Esophagus muscularis mucosa (tissue), 4 donors: ENCODE data around the gene ANK3. TPM values are rescaled to one million over a fixed set of nuclear protein-coding genes. Genes with fewer than 3 reads are reported as not detected.

ENCODE experiments used
- DNase-seq: peaks from one replicate; pipeline ENCODE4 v3.0.0-alpha.2; 2017; ENCODE audit errors: extremely low spot score
- H3K27ac ChIP-seq, 4 donors: fragments of 200-600 bp; sonication (generic); replicated peaks in 1 of 4; 1 replicate in 3 of 4; 2 replicates in 1 of 4; pipeline ENCODE4 v1.5.1; 2016 to 2019; ENCODE audit warnings: mild to moderate bottlenecking in 1 of 4
- H3K27me3 ChIP-seq, 4 donors: fragments of 200-600 bp; sonication (generic); one replicate each; pipeline versions ENCODE4 v1.5.1 to v1.6.0; 2016 to 2019
- H3K36me3 ChIP-seq, 4 donors: fragments of 200-600 bp; sonication (generic); one replicate each; pipeline ENCODE4 v1.5.1; 2016 to 2019
- H3K4me1 ChIP-seq, 4 donors: fragments of 200-600 bp; sonication (generic); one replicate each; pipeline ENCODE4 v1.5.1; 2016 to 2019
- H3K4me3 ChIP-seq, 4 donors: fragments of 200-600 bp; sonication (generic); 1 replicate in 2 of 4; 2 replicates in 2 of 4; pipeline ENCODE4 v1.5.1; 2016 to 2019; ENCODE audit warnings: mild to moderate bottlenecking in 4 of 4, moderate library complexity in 1 of 4
- H3K9me3 ChIP-seq, 4 donors: fragments of 200-600 bp; sonication (generic); 1 replicate in 3 of 4; 2 replicates in 1 of 4; pipeline ENCODE4 v1.5.1; 2016 to 2019
- EP300 ChIP-seq: sonication (generic); formaldehyde crosslinking; IDR thresholded peaks from one replicate; pipeline ENCODE4 v1.6.1; 2017; ENCODE audit warnings: antibody characterized with exemption
- POLR2A ChIP-seq: fragments of 450-650 bp; IDR thresholded peaks from one replicate; pipeline ENCODE4 v1.6.1; 2017; ENCODE audit warnings: antibody characterized with exemption, moderate library complexity, mild to moderate bottlenecking, low read depth
- POLR2AphosphoS5 ChIP-seq, 2 donors: sonication (generic); formaldehyde crosslinking; IDR thresholded peaks; one replicate each; pipeline ENCODE4 v1.6.1; 2017; ENCODE audit warnings: antibody characterized with exemption in 2 of 2
- WGBS: methylation state at CpG from one replicate; pipeline ENCODE4 v1.1.5; 2018; 5-methylcytosine and 5-hydroxymethylcytosine counted together
- intact Hi-C: fragments of 100-400 bp; cut with DNase I; formaldehyde crosslinking; loops from one replicate; pipeline ENCODE4 v1.15.1; 2023
- total RNA-seq, 4 donors: library from RNA; depleted of rRNA; stranded (reverse); fragments of >200 nt; gene quantifications; one replicate each; pipeline versions ENCODE4 v1.1.0 to v1.2.1, GENCODE V29; 2016
- TF ChIP-seq, protein P1 (sequence below), 3 experiments: fragments of 200-600 bp in 2 of 3; fragments of 450-650 bp in 1 of 3; sonication (generic) in 2 of 3; IDR thresholded peaks; one replicate each; pipeline ENCODE4 v1.5.1; 2017 to 2019; ENCODE audit warnings: antibody characterized with exemption in 3 of 3, mild to moderate bottlenecking in 2 of 3, moderate library complexity in 1 of 3

Gene ANK3
- total RNA-seq, 4 donors from 2014 or later = 25.5 to 44.9 (median 26.6) TPM

GRCh38 chr10:60147025-60147424 lies 242.7 kb downstream of the ANK3 start:
- Histone ChIP-seq H3K27ac (no peak overlapping the region), H3K4me1 (peaks cover 18 to 25% (median 23%) of the 10 kb centered on the region in 4 donors), H3K27me3 (no peaks in the 10 kb centered on the region), H3K4me3 (no peak overlapping the region), H3K36me3 (peaks cover 0 to 4% (median 0%) of the 10 kb centered on the region in 4 donors), H3K9me3 (no peaks in the 10 kb centered on the region)
- TF ChIP-seq POLR2AphosphoS5 (IDR thresholded peaks at IDR 0.05) (no peak), POLR2A (no peak), EP300 (no peak)
- TF ChIP-seq, protein P1, sequence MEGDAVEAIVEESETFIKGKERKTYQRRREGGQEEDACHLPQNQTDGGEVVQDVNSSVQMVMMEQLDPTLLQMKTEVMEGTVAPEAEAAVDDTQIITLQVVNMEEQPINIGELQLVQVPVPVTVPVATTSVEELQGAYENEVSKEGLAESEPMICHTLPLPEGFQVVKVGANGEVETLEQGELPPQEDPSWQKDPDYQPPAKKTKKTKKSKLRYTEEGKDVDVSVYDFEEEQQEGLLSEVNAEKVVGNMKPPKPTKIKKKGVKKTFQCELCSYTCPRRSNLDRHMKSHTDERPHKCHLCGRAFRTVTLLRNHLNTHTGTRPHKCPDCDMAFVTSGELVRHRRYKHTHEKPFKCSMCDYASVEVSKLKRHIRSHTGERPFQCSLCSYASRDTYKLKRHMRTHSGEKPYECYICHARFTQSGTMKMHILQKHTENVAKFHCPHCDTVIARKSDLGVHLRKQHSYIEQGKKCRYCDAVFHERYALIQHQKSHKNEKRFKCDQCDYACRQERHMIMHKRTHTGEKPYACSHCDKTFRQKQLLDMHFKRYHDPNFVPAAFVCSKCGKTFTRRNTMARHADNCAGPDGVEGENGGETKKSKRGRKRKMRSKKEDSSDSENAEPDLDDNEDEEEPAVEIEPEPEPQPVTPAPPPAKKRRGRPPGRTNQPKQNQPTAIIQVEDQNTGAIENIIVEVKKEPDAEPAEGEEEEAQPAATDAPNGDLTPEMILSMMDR (IDR thresholded peaks at IDR 0.05) = no peak
- 30% methylated on average over 4 of the region's 4 CpGs for WGBS
- intact Hi-C loops = no loop called here
- DNase-seq = no peak

- WGBS = 94% methylated on average over 3 of the region's 3 CpGs
- no peak for DNase-seq
- no peaks in the 10 kb centered on the region for H3K27me3 ChIP-seq
- no peaks in the 10 kb centered on the region for H3K9me3 ChIP-seq
- intact Hi-C loops = no loop called here
- no peaks in the 10 kb centered on the region for H3K36me3 ChIP-seq
- no peak overlapping the region for H3K27ac ChIP-seq
- no peak overlapping the region for H3K4me3 ChIP-seq
- peaks cover 17 to 38% (median 25%) of the 10 kb centered on the region in 4 donors for H3K4me1 ChIP-seq
- no peak for TF ChIP-seq POLR2A
- TF ChIP-seq EP300 = no peak
- no peak for TF ChIP-seq POLR2AphosphoS5 (IDR thresholded peaks at IDR 0.05)
- TF ChIP-seq, protein P1 (IDR thresholded peaks at IDR 0.05) = no peak
Measured at GRCh38 chr10:60144099-60144498, 245.6 kb downstream of the ANK3 start.

GRCh38 chr10:60142736-60143135 lies 246.9 kb downstream of the ANK3 start:
- 100% methylated on average over 1 of the region's 1 CpG for WGBS
- Histone ChIP-seq H3K27me3 (no peaks in the 10 kb centered on the region), H3K36me3 (no peaks in the 10 kb centered on the region), H3K27ac (no peak overlapping the region), H3K9me3 (no peaks in the 10 kb centered on the region), H3K4me1 (peaks cover 7 to 25% (median 13%) of the 10 kb centered on the region in 4 donors), H3K4me3 (no peak overlapping the region)
- TF ChIP-seq, protein P1 (IDR thresholded peaks at IDR 0.05) = no peak
- TF ChIP-seq POLR2A = no peak
- no peak for TF ChIP-seq POLR2AphosphoS5 (IDR thresholded peaks at IDR 0.05)
- TF ChIP-seq EP300 = no peak
- no peak for DNase-seq
- intact Hi-C loops = no loop called here

- Histone ChIP-seq H3K36me3 (no peaks in the 10 kb centered on the region), H3K4me3 (no peak overlapping the region), H3K9me3 (no peaks in the 10 kb centered on the region), H3K27me3 (no peaks in the 10 kb centered on the region), H3K4me1 (peaks cover under 1 to 18% (median 7%) of the 10 kb centered on the region in 4 donors), H3K27ac (no peak overlapping the region)
- no peak for DNase-seq
- TF ChIP-seq, protein P1 (IDR thresholded peaks at IDR 0.05) = no peak
- TF ChIP-seq POLR2A (no peak), POLR2AphosphoS5 (IDR thresholded peaks at IDR 0.05) (no peak), EP300 (no peak)
- WGBS = 95% methylated on average over 7 of the region's 7 CpGs
- intact Hi-C loops = no loop called here
Measured at GRCh38 chr10:60141896-60142559, 247.6 kb downstream of the ANK3 start.
